NT2/D1 (cell line): ENCODE data around the gene MYOC.

ENCODE experiments used
- SUZ12 ChIP-seq: IDR thresholded peaks from 2 replicates; pipeline ENCODE4 v1.6.1; 2011; ENCODE audit not compliant: insufficient read length, insufficient read depth; ENCODE audit errors: extremely low read depth
- ZNF274 ChIP-seq: IDR thresholded peaks from 2 replicates; pipeline ENCODE4 v1.6.1; 2011; ENCODE audit warnings: mild to moderate bottlenecking, low read depth, low read length

DNA sequence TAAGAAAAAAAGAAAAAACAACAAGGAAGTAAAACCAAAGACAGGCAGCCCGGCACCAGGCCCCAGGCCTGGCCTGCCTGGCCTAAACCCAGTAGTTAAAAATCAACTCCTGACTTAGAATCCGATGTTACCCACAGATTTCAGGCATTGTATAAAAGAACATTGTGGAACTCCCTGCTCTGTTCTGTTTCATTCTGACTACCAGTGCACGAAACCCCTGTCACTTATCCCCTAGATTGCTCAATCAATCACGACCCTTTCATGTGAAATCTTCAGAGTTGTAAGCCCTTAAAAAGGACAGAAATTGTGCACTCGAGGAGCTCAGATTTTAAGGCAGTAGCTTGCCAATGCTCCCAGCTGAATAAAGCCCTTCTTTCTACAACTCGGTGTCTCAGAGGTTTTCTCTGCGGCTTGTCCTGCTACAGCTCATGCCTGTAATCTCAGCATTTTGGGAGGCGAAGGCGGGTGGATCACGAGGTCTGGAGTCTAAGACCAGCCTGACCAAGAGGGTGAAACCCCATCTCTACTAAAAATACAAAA is 46.0 kb downstream of the MYOC start:
- TF ChIP-seq SUZ12 (no peak), ZNF274 (no peak)
